Measurements from ENCODE around the gene KCNQ2. TPM values are rescaled to one million over a fixed set of nuclear protein-coding genes. Genes with fewer than 3 reads are reported as not detected.

Gene KCNQ2
- total RNA-seq, 1 experiment from 2014 or later: 0.38 TPM

DNA sequence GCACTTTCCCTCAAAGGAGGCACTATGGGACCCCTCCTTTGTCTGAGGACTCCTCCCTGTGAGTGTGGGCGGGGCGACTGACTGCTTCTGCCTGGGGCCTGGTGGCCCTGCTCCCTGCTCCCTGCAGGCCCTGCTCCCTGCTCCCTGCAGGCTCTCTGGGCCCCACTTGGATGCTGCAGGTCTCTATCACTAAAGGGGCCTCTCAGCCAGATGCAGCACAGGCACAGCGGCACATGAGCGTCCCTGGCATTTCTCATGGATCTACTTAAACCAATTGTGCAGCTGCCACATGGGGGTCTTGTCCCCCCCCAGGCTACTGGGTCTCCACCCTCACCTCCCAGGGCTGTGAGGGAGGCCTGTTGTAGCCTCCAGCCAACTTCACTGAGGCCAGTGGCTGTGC is 18.6 kb upstream of the KCNQ2 start:
- TF ChIP-seq, protein P1, sequence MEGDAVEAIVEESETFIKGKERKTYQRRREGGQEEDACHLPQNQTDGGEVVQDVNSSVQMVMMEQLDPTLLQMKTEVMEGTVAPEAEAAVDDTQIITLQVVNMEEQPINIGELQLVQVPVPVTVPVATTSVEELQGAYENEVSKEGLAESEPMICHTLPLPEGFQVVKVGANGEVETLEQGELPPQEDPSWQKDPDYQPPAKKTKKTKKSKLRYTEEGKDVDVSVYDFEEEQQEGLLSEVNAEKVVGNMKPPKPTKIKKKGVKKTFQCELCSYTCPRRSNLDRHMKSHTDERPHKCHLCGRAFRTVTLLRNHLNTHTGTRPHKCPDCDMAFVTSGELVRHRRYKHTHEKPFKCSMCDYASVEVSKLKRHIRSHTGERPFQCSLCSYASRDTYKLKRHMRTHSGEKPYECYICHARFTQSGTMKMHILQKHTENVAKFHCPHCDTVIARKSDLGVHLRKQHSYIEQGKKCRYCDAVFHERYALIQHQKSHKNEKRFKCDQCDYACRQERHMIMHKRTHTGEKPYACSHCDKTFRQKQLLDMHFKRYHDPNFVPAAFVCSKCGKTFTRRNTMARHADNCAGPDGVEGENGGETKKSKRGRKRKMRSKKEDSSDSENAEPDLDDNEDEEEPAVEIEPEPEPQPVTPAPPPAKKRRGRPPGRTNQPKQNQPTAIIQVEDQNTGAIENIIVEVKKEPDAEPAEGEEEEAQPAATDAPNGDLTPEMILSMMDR (IDR thresholded peaks at IDR 0.05; ENCODE audit: unreplicated experiment): no peak
- no TSS peak for BruUV-seq (replicated peaks)
- Mint-ChIP-seq H3K4me1 (ENCODE audit: low read depth, unreplicated experiment) (no peaks in the 10 kb centered on the region), H3K27me3 (ENCODE audit: unreplicated experiment) (no peaks in the 10 kb centered on the region), H3K4me3 (ENCODE audit: low read depth, unreplicated experiment) (no peak overlapping the region), H3K27ac (ENCODE audit: unreplicated experiment) (no peak overlapping the region), H3K9me3 (ENCODE audit: low read depth, unreplicated experiment) (peaks cover 7% of the 10 kb centered on the region), H3K36me3 (ENCODE audit: insufficient read depth, unreplicated experiment) (peaks cover 71% of the 10 kb centered on the region)
- no peak for DNase-seq
- intact Hi-C loops (cut with micrococcal nuclease; ENCODE audit: unreplicated experiment): no loop called here
- CTCF ChIA-PET: no interaction called here

DNA sequence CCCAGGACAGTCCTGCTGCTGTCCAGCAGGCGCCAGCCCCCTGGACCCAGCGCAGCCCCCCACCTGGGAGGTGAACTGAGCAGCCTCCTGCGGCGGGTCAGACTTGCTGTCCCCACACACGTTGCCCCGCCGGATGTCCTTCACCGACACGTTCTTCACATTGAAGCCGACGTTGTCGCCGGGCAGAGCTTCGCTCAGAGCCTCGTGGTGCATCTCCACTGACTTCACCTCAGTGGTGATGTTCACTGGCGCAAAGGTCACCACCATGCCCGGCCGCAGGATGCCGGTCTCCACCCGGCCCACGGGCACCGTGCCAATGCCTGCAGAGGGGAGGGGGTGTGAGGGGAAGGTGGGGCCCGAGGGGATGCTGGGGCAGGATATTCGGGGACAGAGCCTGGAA is 18.0 kb upstream of the KCNQ2 start:
- CTCF ChIA-PET: no interaction called here
- BruUV-seq (replicated peaks): no TSS peak
- peaks cover 7% of the 10 kb centered on the region for H3K9me3 Mint-ChIP-seq (ENCODE audit: low read depth, unreplicated experiment)
- H3K27ac Mint-ChIP-seq (ENCODE audit: unreplicated experiment): no peak overlapping the region
- no peaks in the 10 kb centered on the region for H3K27me3 Mint-ChIP-seq (ENCODE audit: unreplicated experiment)
- H3K4me1 Mint-ChIP-seq (ENCODE audit: low read depth, unreplicated experiment): no peaks in the 10 kb centered on the region
- intact Hi-C loops (cut with micrococcal nuclease; ENCODE audit: unreplicated experiment): no loop called here
- H3K36me3 Mint-ChIP-seq (ENCODE audit: insufficient read depth, unreplicated experiment): peaks cover 73% of the 10 kb centered on the region
- TF ChIP-seq, protein P1 (IDR thresholded peaks at IDR 0.05; ENCODE audit: unreplicated experiment): no peak
- DNase-seq: no peak
- no peak overlapping the region for H3K4me3 Mint-ChIP-seq (ENCODE audit: low read depth, unreplicated experiment)

DNA sequence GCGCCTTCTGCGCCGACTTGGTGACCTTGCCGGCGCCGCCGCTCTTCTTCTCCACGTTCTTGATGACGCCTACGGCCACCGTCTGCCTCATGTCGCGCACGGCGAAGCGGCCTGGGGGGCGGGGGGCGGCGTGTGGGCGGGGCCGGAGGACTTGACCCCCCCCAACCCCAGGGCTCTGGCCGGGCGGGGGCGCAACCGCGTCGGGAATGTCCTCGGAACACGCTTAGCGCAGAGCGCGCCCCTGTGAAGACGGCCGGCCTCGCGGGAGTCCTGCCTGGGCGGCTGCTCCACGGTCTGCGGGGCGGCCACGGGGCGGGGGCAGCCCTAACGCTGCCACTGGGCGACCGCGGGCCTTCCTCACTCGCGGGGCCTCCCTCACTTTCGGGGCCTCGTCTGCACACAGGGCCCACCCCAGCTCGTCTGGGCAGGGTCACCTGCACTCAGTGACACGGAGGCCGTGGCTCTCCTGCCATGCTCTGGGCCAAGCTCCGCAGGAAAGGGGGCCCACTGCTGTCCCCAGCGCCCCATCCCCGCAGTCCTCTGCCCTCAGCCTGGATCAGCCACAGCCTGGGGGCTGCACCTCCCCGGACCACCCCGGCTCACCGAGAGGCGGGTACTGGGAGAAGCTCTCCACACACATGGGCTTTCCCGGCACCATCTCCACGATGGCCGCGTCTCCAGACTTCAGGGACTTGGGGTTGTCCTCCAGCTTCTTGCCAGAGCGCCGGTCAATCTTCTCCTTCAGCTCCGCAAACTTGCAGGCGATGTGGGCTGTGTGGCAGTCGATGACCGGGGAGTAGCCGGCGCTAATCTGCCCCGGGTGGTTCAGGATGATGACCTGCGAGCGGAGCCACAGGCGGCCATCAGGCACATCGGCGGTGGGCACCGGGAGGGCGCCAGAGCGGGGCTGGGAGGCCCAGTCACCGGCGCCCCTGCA is 16.1 kb upstream of the KCNQ2 start:
- BruUV-seq (replicated peaks): TSS peak; percentile 82
- Mint-ChIP-seq H3K36me3 (ENCODE audit: insufficient read depth, unreplicated experiment) (peaks cover 79% of the 10 kb centered on the region), H3K27me3 (ENCODE audit: unreplicated experiment) (peaks cover 18% of the 10 kb centered on the region), H3K4me1 (ENCODE audit: low read depth, unreplicated experiment) (peaks cover 13% of the 10 kb centered on the region), H3K27ac (ENCODE audit: unreplicated experiment) (no peak overlapping the region), H3K9me3 (ENCODE audit: low read depth, unreplicated experiment) (peaks cover 7% of the 10 kb centered on the region), H3K4me3 (ENCODE audit: low read depth, unreplicated experiment) (no peak overlapping the region)
- TF ChIP-seq, protein P1 (IDR thresholded peaks at IDR 0.05; ENCODE audit: unreplicated experiment): no peak
- CTCF ChIA-PET: no interaction called here
- DNase-seq: no peak
- intact Hi-C loops (cut with micrococcal nuclease; ENCODE audit: unreplicated experiment): no loop called here

DNA sequence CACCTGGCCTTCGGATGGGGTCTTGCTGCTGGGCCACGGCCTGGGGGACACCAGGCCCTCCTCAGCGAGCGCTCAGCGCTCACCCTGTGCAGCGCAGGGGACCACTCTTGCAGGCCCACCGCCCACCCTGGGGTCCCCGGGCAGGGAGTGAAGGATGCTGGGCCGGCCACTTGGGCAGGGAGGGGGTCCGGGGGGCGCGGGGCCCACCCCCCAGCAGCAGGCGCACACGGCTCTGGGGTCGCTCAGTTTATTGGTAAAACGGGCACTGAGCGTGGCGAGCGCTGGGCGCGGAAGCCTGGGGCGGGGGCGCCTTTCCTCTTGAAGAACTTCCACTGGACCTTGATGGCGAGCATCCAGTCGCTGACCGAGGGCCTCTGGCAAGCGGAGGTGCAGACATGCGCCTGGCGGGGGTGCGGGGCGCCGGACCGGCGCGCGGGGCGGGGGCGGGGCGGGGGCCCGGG is 15.4 kb upstream of the KCNQ2 start:
- CTCF ChIA-PET: no interaction called here
- peaks cover 20% of the 10 kb centered on the region for H3K4me1 Mint-ChIP-seq (ENCODE audit: low read depth, unreplicated experiment)
- no TSS peak for BruUV-seq (replicated peaks)
- TF ChIP-seq, protein P1 (IDR thresholded peaks at IDR 0.05; ENCODE audit: unreplicated experiment): no peak
- peak overlapping the region; percentile 62 for H3K27ac Mint-ChIP-seq (ENCODE audit: unreplicated experiment)
- no peak overlapping the region for H3K4me3 Mint-ChIP-seq (ENCODE audit: low read depth, unreplicated experiment)
- H3K27me3 Mint-ChIP-seq (ENCODE audit: unreplicated experiment): peaks cover 25% of the 10 kb centered on the region
- H3K36me3 Mint-ChIP-seq (ENCODE audit: insufficient read depth, unreplicated experiment): peaks cover 74% of the 10 kb centered on the region
- DNase-seq: no peak
- H3K9me3 Mint-ChIP-seq (ENCODE audit: low read depth, unreplicated experiment): peaks cover 7% of the 10 kb centered on the region
- intact Hi-C loops (cut with micrococcal nuclease; ENCODE audit: unreplicated experiment): no loop called here
